Middle frontal gyrus (tissue), 1 donor: ENCODE results near the gene BROX.
"Not testable (repeated sequence)": the region's sequence is repeated elsewhere in the genome, so short reads cannot be mapped to it uniquely, and the experiment has no call there.

ENCODE experiments used
- DNase-seq: peaks from one replicate; pipeline ENCODE4 v3.0.0-alpha.2; 2015; ENCODE audit warnings: low spot score; ENCODE audit errors: extremely low spot score

BROX gene, protein sequence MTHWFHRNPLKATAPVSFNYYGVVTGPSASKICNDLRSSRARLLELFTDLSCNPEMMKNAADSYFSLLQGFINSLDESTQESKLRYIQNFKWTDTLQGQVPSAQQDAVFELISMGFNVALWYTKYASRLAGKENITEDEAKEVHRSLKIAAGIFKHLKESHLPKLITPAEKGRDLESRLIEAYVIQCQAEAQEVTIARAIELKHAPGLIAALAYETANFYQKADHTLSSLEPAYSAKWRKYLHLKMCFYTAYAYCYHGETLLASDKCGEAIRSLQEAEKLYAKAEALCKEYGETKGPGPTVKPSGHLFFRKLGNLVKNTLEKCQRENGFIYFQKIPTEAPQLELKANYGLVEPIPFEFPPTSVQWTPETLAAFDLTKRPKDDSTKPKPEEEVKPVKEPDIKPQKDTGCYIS

DNA sequence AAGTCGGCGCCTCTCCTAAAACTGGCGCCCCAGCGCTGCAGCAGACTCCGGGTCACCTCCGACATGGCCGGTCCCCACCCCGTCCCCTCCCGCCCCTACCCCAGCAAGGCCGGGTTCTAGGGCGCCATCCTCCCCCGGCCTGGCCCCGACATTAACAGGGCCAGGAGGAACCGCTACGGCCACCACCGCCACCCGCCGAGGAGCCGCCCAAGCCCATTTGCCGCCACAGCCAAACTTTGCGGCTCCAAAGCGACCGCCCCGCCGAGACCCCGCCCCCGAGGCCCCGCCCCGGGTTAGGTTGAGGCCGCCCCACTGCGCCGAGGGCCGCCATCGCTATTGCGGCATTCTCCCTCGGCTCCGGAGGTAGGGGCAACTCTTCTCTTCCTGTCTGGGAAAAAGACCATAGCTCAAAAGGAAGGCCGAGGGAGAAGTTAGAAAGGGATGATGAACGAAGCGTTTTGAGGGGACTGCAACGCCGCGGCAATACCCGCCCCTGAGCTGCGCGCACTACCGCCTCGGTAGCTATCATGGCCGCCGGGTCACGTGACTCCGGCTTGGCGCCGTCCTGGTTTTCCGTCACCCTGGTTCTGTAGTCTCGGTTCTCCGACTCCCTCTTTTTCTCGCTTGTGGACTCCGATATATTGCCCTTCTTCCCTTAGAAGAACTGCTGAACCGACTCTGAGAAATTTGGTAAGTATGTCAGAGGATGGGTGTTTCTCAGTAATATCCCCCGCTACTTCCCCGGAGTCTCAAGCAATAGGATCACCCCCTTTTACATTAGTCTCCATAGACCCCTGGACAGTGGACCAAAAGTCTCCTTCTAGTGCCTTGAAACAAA, at the start of gene BROX, which contains the start of gene AIDA:
Gene BROX (plus strand): TSS at position 312 of the 838 bp plus-strand sequence. CDS start 3,136 bp downstream, outside the sequence.
Gene AIDA (minus strand): TSS at position 239 of the 838 bp plus-strand sequence. CDS start 174 bp downstream, at position 65.
- DNase-seq = peak; percentile 73

DNA sequence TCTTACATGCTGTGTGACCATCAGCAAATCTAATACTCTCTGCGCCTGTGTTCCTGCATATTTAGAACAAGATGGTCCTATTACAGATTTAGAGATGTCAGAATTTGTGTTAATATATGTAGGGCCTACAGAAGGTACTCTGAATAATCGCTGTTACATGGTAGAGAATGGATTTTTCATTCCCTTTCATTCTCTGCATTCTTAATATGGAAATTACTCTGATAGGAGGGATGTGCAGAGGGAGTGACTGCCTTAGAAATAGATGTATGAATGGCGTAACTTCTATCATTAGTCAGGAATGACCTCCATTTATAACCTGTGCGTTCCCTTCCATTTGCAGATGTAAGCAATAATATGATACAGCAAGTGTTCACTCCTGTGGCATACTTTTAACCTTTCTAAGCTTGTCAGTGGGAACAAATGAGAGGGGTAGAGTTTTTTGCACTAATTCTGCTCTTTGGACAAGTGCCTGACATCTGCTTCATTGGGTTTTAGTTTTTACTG, 48.9 kb upstream of the BROX start:
- no peak for DNase-seq

DNA sequence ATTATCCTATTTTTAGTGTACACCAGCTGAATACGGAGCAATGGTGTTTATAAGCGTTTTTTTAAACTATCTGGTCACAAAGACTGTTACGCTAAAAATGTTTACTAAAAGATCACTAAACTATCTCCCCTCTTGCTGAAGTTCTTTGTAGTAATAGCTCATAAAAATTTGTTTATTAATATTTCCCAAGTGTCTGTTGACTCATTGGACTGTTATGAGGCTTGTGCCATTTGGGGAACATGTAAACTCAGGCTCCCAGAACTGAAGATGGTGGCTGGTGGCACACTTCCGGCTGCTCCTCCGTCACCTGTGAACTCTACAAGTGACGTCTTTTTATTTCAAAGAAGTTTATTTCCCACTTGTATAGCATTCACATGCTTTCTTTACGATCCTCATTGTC, 46.4 kb upstream of the BROX start:
- DNase-seq = no peak

DNA sequence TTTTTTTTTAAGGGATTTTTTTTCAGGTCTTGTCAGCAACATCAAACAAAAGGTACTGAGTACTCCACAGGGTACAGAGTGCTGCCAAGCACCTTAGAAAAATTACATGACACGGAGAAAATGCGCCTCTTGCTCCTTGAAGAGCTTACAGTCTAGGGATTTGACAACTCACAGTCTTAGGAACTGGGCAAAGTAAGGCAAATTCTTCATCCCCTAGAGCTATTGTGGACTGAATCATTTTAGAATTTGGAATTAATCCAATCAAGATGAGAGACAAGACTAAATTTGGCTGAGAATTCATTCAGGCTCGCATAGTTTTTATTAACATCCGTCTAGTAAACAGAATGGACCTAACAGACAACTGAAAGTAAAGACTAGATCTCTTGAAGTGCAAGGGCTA, 44.2 kb upstream of the BROX start:
- DNase-seq = not testable (repeated sequence)

DNA sequence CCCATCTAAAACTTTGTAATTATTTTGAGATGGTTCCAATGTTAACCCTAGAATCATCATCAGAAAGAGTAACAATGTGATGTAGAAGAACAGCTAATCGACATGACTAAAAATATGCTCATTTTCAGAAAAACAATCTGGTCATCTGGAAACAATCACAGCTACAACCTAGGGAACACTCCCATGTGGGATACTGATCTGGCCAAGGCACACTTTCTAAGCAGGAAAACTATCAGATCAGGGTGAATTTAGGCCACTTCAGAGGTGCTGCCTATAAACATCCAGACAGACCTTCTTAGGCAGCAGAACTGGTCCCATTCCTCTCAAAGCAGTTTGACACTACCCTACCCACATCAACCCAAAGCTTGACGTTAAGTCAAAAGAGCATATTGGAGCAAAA, 43.3 kb upstream of the BROX start:
- DNase-seq = not testable (repeated sequence)

DNA sequence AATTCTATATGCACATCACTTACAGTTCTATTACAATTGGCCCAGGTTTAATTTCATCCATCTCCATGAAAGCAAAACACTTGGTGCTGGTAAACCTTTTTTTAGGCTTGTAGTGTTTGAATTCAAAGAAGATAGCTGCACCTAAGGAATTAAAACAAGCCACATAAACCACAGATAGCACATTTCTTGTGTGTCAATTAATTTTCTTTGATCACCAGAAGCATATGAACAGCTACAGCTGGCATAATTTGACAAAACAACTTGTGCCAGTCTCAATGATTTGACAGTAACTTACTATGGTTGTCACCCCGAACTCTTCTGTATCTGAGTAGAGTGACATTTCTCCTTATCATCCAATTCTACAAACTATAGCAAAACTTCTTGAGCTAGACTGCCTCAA, 42.3 kb upstream of the BROX start:
- no peak for DNase-seq

DNA sequence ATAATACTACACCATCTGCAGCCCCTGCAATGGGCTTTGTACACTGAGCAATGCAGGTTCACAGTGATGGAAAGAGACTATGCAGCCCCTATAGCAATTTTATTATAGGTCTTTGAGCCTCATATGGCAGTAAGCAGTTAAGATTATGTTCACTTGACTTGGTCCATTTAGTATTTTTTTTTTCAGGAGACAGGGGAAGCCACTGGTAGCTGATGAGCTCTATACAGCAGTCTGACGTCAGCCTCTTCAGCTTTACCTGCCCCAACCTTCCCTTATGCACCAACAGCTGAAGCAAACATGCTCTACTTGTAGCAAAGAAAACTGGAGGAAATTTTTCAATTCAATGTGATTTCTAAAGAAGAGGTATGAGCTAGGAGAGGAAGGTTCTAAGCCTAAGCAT, 32.3 kb upstream of the BROX start:
- DNase-seq = no peak

DNA sequence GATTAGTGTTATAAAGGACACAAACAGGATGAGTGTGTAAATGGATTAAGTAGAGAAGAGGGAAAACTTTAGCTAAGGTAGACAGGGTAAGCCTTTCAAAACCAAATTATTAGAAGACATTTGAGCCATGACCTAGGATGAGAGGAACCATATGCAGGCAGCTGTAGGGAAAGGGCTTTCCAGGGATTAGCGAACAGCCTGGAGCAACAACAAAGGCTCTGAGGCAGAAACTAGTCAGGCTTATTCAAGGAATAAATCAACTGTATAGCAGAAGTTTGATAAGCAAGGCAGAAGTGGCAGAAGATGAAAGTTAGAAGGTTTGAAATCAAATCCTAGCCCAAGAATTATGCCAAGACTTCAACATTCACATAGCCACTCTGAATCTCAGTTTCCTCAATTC, 21.3 kb upstream of the BROX start:
- DNase-seq = no peak

DNA sequence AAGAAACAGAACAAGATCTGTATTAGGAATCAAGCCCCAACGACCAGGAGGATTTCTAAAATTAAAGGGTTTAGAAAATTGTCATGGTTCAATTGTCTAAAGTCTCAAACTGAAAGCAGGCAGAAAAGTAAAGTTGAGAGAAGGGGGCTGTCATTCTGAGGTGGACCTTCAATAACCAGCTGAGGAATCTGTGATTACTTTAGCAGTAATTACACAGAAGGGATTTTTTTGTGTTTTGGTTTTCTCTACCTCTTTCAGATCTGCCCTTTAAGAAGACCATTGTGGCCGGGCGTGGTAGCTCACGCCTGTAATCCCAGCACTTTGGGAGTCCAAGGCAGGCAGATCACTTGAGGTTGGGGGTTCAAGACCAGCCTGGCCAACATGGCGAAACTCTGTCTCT, 17.4 kb upstream of the BROX start:
- DNase-seq = no peak

DNA sequence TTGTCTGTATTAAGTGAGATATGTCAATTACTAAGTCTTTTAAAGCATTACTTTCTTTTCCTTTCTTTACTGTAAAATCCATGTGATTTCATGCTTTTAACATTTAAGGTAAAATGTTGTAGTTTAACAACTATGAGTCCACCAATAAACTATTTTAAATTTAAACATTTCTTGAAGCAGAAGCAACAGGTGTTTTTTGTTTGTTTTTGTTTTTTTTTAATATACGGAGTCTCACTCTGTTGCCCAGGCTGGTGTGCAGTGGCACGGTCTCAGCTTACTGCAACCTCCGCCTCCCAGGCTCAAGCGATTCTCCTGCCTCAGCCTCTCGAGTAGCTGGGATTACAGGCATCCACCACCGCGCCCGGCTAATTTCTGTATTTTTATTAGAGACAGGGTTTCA, 15.6 kb upstream of the BROX start:
- no peak for DNase-seq

DNA sequence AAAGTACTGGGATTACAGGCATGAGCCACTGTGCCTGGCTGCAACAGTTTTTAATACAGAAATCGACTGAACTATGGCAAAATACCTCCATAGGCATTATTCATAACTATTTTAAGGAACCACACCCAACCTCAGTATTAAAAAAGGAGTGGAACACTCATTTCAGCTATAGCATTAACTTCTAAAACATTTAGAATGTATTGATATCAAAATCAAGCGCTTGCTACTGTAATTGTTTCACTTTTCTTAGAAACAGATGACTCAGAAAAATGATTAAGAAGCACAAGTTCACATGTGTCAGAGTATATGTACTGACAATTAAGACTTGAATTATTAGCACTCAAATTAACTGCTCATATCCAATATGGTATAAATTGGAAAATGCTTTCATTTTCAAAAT, 15.2 kb upstream of the BROX start:
- no peak for DNase-seq

DNA sequence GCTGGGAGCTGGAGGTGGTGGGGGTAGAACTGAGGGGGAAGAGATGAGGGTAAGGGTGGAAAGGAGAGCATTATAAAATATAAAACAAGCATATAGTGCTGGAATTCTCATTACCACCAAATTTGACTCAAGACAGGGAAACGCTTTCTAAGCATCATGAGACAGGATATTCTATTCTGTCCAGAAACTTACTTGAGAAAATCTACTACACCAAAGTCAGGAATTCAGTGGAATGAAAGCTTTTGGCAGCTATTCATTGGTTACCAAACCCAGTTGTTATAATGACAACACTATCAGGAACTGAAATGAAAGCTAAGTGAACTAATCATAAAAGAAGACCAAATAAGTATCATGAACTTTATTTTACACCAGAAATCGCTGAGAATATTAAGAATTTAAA, 14.5 kb upstream of the BROX start:
- no peak for DNase-seq

DNA sequence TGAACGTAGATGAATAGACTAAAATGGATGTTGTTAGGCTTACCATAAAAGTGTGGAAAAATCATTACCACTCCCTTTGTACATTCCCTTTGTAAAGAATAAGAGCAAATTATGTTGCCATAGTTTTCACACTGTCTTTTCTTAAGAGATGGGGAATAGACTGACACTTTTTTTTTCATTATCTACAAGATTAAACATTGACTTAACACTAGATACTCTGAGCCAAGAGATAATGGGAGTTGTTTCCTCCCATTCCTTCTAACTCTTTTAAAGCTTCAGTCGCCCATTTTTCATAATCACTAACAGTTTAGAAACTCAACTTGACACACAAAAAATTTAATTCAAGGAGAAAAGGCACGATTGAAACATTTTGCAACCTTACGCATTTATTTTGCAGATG, 10.2 kb upstream of the BROX start:
- no peak for DNase-seq

DNA sequence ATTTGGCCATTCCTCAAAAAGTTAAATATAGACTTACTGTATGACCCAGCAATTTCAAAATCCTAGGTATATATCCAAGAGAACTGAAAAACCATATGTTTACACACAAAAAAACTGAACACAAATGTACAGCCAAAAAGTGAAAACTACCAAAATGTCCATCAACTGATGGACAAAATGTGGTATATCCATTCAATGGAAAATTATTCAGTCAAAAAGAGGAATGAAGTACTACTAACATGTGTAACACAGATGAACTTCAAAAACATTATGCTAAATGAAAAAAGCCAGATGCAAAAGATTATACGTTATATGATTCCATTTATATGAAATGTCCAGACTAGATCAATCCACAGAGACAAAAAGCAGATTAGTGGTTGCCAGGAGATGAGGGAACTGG, 8.1 kb upstream of the BROX start:
- no peak for DNase-seq

DNA sequence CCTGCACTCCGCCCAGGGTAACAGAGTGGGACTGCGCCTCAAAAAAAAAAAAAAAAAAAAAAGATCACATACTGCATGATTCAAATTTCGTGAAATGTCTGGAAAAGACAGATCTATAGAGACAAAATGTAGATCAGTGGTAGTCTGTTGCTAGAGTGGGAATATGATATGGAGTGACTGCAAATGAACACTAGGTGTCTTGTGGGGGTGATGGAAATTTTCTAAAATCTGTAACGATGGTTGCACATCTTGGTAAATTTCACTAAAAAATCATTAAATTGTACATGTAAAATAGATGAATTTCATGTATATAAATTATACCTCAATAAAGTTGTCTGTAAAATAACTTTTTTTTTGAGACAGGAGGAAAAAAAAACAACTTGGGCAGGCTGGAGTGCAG, 5.5 kb upstream of the BROX start:
- DNase-seq = no peak

DNA sequence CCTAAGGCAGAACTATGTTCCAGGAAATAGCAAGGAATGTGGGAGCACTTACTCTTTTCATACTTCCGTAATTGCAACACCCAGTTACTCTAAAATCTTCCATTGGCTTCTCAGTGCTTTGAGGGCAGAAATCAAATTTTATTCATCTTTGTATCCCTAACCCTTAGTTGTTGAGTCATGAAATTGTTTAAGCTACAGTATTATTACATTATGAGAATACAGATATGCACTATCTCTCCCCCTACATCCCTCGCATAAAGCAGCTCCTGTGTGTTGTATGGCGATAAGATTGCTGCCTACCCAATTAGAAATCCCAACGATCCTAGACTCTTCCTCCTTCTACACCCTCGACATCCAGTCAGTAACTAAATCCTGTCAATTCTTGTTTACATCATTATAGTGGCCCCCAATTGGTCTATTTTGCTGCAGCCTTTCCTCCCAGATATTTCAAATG, 2.6 kb upstream of the BROX start:
- no peak for DNase-seq

DNA sequence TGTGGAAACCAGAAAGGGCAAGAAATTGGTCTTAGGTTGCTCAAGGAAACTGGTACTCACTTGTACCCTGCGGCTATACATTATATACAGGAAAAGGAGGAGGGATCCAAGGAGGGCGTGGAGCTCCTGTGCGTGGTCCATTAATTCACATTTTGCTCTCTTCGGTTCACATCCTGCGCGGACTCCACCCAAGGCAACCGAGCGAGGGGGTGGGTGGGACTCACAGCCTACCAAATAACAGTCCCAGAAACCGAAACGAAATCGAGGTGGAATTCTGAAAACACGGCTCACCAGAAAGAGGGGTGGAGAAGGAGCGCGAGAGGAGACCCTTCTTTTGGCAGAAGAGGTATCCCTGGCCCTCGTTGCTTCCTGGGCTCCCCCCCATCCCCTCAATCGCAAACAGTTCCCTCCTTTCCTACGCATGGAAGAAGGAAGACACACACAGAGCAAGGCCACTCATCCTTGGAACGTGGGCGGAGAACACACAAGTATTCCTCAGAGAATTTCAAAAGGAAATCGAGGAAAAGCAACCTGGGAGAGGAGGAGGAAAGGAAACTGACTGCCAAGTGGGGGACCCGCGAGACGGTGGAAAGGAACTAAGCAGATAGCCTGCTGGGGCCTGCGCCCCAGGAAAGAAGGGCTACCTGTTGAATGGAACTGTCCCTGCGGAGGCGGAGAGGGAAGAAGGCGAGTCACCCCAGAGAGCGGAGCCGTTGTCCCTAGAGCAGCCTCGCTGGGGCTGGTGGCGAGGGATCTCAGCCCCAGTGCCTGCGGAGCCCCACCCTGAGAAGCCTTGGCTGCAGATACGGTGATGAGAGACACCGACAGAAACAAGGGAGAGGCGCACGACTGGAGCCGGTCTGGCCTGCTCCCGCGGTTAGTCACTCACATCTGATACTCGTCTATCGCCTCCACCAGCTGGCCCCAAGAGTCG, 778 bp upstream of the BROX start:
- no peak for DNase-seq

DNA sequence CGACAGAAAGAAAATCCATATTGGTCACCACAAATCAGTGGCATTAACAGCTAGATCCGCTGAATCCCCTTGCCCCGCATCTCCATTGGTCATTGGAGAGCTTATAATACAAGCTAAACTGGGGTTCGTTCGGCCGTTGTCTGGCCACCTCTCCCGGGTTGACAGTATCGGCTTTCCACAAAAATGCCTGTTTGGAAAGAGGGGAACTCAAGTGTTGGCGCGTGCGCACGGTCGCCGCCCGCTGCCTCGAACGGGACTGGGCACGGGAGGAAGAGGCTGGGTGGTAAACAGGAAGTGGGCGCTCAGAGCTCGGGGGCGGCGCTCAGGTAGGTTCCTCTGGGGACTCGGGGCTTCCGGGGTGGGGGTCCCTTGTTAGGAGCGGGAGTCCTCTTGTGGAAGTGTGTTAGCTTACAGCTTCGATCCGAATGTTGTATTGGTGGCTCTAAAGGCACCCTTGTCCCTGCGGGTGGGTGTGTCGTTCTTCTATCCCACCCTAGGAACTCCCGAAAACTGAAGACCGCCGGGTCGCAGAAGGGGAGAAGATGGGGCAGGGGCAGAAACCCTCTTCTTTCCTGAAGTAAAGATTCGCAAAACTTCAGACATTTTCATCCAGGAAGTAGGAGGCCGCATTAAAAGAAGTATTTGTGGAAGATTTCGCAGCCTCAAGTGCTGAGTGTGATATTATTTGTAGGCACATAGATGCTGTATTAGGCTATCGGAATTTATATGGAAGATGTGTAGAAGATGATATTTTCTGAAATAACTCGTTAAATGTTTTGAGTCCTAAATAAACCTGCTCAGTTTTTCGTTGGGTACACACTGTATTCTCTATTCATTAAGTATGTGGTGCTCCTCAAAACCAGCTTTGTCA, 962 bp downstream of the BROX start:
- DNase-seq = peak; percentile 95

DNA sequence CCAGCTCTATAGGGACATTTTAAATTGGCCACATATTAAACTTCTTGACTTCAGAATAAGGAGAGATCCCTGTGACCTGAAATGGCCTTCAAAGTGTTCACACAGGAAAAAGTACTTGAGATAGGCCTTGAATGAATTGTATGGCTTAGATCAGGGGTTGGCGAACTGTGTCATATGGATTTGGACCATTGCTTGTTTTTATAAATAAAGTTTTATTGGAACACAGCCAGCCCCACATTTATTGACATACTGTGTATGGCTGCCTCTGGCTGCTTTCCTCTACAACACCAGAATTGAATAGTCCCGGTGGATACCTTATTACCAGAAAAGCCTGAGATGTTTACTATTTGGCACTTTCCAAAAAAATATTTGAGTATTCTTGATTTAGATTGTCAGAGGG, 4.0 kb downstream of the BROX start:
- DNase-seq = no peak

DNA sequence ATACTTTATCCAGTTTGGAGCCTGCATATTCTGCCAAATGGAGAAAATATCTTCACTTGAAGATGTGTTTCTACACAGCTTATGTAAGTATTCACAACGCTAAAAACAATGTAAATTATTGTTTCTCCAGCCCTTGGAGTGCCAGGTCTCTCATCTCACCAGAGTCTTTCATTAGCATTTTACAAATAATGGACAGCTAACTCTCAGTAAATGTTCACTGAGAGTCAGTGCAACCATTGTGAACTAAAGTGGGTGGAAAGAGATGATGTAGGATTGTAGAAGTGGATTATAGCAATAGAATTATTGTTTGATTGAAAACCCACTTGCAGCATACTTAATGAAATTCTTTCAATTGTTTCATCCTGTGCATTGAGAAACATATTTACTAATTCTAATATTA, 16.4 kb downstream of the BROX start:
- no peak for DNase-seq
